GM23248 (cell line): ENCODE results near the gene PAX6.

Experiments used
- EZH2 ChIP-seq: fragments of 200-600 bp; sonication (generic); IDR thresholded peaks from 2 replicates; pipeline ENCODE4 v1.6.1; 2018; ENCODE audit warnings: antibody characterized with exemption, mild to moderate bottlenecking; ENCODE audit not compliant: insufficient read depth, poor library complexity, severe bottlenecking
- EZH2phosphoT487 ChIP-seq: fragments of 200-600 bp; sonication (generic); IDR thresholded peaks from 2 replicates; pipeline ENCODE4 v1.6.1; 2018; ENCODE audit warnings: antibody characterized with exemption, moderate library complexity, mild to moderate bottlenecking, low read depth; ENCODE audit not compliant: insufficient read depth

- TF ChIP-seq EZH2phosphoT487 (no peak), EZH2 (no peak)
Observed at GRCh38 chr11:31792036-31792435, 19.1 kb downstream of the PAX6 start.
